ENCODE measurements around the gene CCDC9B. TPM values are rescaled to one million over a fixed set of nuclear protein-coding genes. Genes with fewer than 3 reads are reported as not detected.

Gene CCDC9B
- total RNA-seq, 1 donor from 2014 or later, result 0.41 TPM

DNA sequence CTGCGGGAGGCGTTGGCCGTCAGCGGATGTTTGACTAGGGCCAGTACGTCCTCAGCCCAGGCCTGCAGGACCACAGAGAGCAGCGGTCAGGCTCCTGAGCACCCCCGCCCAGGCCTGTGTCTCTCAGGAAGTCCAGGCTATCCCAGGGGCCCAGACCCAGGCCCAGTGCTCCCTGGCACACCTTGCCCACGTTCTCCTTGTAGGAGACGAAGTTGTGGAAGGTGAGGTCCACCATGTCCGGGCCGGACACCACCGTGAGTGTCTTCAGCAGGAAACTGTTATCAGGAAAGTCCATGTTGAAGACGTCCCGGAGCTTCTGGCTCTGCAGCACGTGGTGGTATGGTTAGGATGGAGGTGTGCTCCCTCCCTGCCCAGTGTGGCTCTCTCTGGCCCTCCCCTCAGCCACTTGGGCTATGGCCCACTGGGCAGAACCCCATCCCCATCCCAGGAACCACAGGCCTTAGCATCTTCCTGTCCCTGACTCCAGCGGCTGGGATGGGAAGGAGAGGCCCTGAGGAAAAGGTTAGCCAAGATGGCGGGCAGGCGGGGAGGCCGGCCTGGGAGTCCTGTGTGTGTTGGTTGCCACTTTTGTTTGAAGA is 38.4 kb downstream of the CCDC9B start:
- H3K9me3 Mint-ChIP-seq, result peaks cover 6% of the 10 kb centered on the region
- no peak overlapping the region for H3K4me3 Mint-ChIP-seq (ENCODE audit: low read depth)
- H3K36me3 Mint-ChIP-seq (ENCODE audit: low read depth), result peaks cover 56% of the 10 kb centered on the region
- no peak overlapping the region for H3K27ac Mint-ChIP-seq
- DNase-seq (ENCODE audit: low spot score), result no peak
- intact Hi-C loops (cut with micrococcal nuclease), result loop anchor here (10.0 kb wide), 1 partner anchor 678 kb away; no protein-coding TSS in a partner anchor
- H3K4me1 Mint-ChIP-seq (ENCODE audit: low read depth), result peaks cover 17% of the 10 kb centered on the region
- H3K27me3 Mint-ChIP-seq (ENCODE audit: low read depth), result no peaks in the 10 kb centered on the region

- Mint-ChIP-seq H3K4me3 (ENCODE audit: low read depth) (no peak overlapping the region), H3K36me3 (ENCODE audit: low read depth) (peaks cover 56% of the 10 kb centered on the region), H3K27me3 (ENCODE audit: low read depth) (no peaks in the 10 kb centered on the region), H3K27ac (no peak overlapping the region), H3K9me3 (peaks cover 6% of the 10 kb centered on the region), H3K4me1 (ENCODE audit: low read depth) (peaks cover 16% of the 10 kb centered on the region)
- intact Hi-C loops (cut with micrococcal nuclease), result loop anchor here (10.0 kb wide), 1 partner anchor 677 kb away; no protein-coding TSS in a partner anchor
- no peak for DNase-seq (ENCODE audit: low spot score)
Measured at GRCh38 chr15:40301467-40302179, 39.1 kb downstream of the CCDC9B start.

- H3K27ac Mint-ChIP-seq, result no peak overlapping the region
- H3K4me1 Mint-ChIP-seq (ENCODE audit: low read depth), result peaks cover 9% of the 10 kb centered on the region
- H3K4me3 Mint-ChIP-seq (ENCODE audit: low read depth), result no peak overlapping the region
- no peak for DNase-seq (ENCODE audit: low spot score)
- H3K36me3 Mint-ChIP-seq (ENCODE audit: low read depth), result peaks cover 56% of the 10 kb centered on the region
- H3K27me3 Mint-ChIP-seq (ENCODE audit: low read depth), result no peaks in the 10 kb centered on the region
- intact Hi-C loops (cut with micrococcal nuclease), result loop anchor here (10.0 kb wide), 1 partner anchor 676 kb away; no protein-coding TSS in a partner anchor
- H3K9me3 Mint-ChIP-seq, result peaks cover 6% of the 10 kb centered on the region
Measured at GRCh38 chr15:40300771-40301170, 40.0 kb downstream of the CCDC9B start.

DNA sequence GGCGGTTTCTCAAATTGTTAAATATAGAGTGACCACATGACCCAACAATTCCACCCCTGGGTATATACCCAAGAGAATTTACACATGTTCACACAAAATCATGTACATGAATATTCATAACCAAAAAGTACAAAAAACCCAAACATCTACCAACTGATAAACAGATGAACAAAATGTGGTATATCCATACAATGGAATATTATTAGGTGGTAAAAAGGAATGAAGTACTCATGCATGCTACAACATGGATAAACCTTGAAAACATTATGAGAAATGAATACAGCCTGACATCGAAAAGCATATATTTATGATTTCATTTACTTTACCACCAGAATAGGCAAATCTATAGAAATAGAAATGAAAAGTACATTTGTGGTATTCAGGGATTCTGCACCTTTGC is 40.4 kb downstream of the CCDC9B start:
- Mint-ChIP-seq H3K4me3 (ENCODE audit: low read depth) (no peak overlapping the region), H3K27me3 (ENCODE audit: low read depth) (no peaks in the 10 kb centered on the region), H3K27ac (no peak overlapping the region), H3K9me3 (peaks cover 6% of the 10 kb centered on the region), H3K4me1 (ENCODE audit: low read depth) (peaks cover 8% of the 10 kb centered on the region), H3K36me3 (ENCODE audit: low read depth) (peaks cover 59% of the 10 kb centered on the region)
- DNase-seq (ENCODE audit: low spot score), result no peak
- intact Hi-C loops (cut with micrococcal nuclease), result loop anchor here (10.0 kb wide), 1 partner anchor 676 kb away; no protein-coding TSS in a partner anchor

DNA sequence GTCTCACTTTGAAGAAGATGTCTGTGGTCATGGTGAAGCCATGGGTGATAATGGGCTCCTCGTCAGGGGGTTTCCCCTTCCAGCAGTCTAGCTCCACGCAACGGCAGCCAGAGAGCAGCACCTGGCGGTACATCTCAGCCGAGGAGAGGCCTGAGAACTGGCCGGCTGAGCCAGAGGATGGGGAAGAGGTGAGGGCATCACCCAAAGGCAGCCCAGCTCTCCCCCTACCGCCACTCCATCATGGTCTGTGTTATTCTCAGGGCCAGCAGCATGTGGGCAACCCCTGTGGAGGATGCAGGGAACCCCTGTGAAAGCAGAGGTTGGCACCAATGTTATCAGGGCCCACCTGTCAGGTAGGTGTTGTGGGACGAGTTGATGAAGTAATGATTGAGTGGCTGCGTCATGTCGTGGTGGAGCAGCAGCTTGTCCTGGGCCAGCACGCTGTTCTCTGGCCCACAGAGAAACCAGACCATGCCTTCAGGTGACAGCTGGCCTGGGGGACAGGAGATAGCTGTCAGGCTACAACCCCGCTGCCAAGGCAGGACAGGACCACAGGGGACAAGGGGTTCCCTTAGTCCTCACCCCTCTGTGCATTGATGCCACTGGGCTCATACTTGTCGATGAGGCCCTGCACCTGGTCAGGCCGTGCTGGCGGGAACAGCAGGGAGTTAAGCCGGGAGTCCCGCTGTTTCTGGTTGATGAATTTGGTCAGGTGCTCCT is 42.4 kb downstream of the CCDC9B start:
- Mint-ChIP-seq H3K27ac (no peak overlapping the region), H3K4me1 (ENCODE audit: low read depth) (no peaks in the 10 kb centered on the region), H3K4me3 (ENCODE audit: low read depth) (no peak overlapping the region), H3K27me3 (ENCODE audit: low read depth) (no peaks in the 10 kb centered on the region), H3K36me3 (ENCODE audit: low read depth) (peaks cover 61% of the 10 kb centered on the region), H3K9me3 (peaks cover 6% of the 10 kb centered on the region)
- intact Hi-C loops (cut with micrococcal nuclease), result no loop called here
- no peak for DNase-seq (ENCODE audit: low spot score)

- Mint-ChIP-seq H3K27me3 (ENCODE audit: low read depth) (no peaks in the 10 kb centered on the region), H3K27ac (no peak overlapping the region), H3K36me3 (ENCODE audit: low read depth) (peaks cover 55% of the 10 kb centered on the region), H3K9me3 (peaks cover 6% of the 10 kb centered on the region), H3K4me3 (ENCODE audit: low read depth) (no peak overlapping the region), H3K4me1 (ENCODE audit: low read depth) (no peaks in the 10 kb centered on the region)
- intact Hi-C loops (cut with micrococcal nuclease), result no loop called here
- no peak for DNase-seq (ENCODE audit: low spot score)
Measured at GRCh38 chr15:40297356-40297755, 43.4 kb downstream of the CCDC9B start.

- Mint-ChIP-seq H3K9me3 (peaks cover 6% of the 10 kb centered on the region), H3K4me3 (ENCODE audit: low read depth) (no peak overlapping the region), H3K36me3 (ENCODE audit: low read depth) (peaks cover 50% of the 10 kb centered on the region), H3K27ac (no peak overlapping the region), H3K4me1 (ENCODE audit: low read depth) (no peaks in the 10 kb centered on the region), H3K27me3 (ENCODE audit: low read depth) (no peaks in the 10 kb centered on the region)
- intact Hi-C loops (cut with micrococcal nuclease), result no loop called here
- DNase-seq (ENCODE audit: low spot score), result no peak
Measured at GRCh38 chr15:40296561-40297230, 44.0 kb downstream of the CCDC9B start.

- Mint-ChIP-seq H3K27ac (no peak overlapping the region), H3K36me3 (ENCODE audit: low read depth) (peaks cover 45% of the 10 kb centered on the region), H3K4me3 (ENCODE audit: low read depth) (no peak overlapping the region), H3K4me1 (ENCODE audit: low read depth) (no peaks in the 10 kb centered on the region), H3K9me3 (peaks cover 6% of the 10 kb centered on the region), H3K27me3 (ENCODE audit: low read depth) (no peaks in the 10 kb centered on the region)
- no peak for DNase-seq (ENCODE audit: low spot score)
- intact Hi-C loops (cut with micrococcal nuclease), result no loop called here
Measured at GRCh38 chr15:40295877-40296560, 44.7 kb downstream of the CCDC9B start.

GRCh38 chr15:40295297-40295696 is 45.4 kb downstream of the CCDC9B start:
- no peak for DNase-seq (ENCODE audit: low spot score)
- H3K27ac Mint-ChIP-seq, result no peak overlapping the region
- no peak overlapping the region for H3K4me3 Mint-ChIP-seq (ENCODE audit: low read depth)
- H3K27me3 Mint-ChIP-seq (ENCODE audit: low read depth), result no peaks in the 10 kb centered on the region
- intact Hi-C loops (cut with micrococcal nuclease), result no loop called here
- H3K4me1 Mint-ChIP-seq (ENCODE audit: low read depth), result no peaks in the 10 kb centered on the region
- peaks cover 41% of the 10 kb centered on the region for H3K36me3 Mint-ChIP-seq (ENCODE audit: low read depth)
- H3K9me3 Mint-ChIP-seq, result peaks cover 3% of the 10 kb centered on the region

GRCh38 chr15:40293905-40294895 is 46.5 kb downstream of the CCDC9B start:
- H3K27me3 Mint-ChIP-seq (ENCODE audit: low read depth), result no peaks in the 10 kb centered on the region
- intact Hi-C loops (cut with micrococcal nuclease), result no loop called here
- no peak overlapping the region for H3K27ac Mint-ChIP-seq
- no peaks in the 10 kb centered on the region for H3K4me1 Mint-ChIP-seq (ENCODE audit: low read depth)
- peaks cover 36% of the 10 kb centered on the region for H3K36me3 Mint-ChIP-seq (ENCODE audit: low read depth)
- no peak overlapping the region for H3K4me3 Mint-ChIP-seq (ENCODE audit: low read depth)
- peaks cover under 1% of the 10 kb centered on the region for H3K9me3 Mint-ChIP-seq
- no peak for DNase-seq (ENCODE audit: low spot score)

- Mint-ChIP-seq H3K9me3 (no peaks in the 10 kb centered on the region), H3K36me3 (ENCODE audit: low read depth) (peaks cover 29% of the 10 kb centered on the region), H3K4me1 (ENCODE audit: low read depth) (no peaks in the 10 kb centered on the region), H3K27ac (no peak overlapping the region), H3K4me3 (ENCODE audit: low read depth) (no peak overlapping the region), H3K27me3 (ENCODE audit: low read depth) (no peaks in the 10 kb centered on the region)
- DNase-seq (ENCODE audit: low spot score), result no peak
- intact Hi-C loops (cut with micrococcal nuclease), result no loop called here
Measured at GRCh38 chr15:40293006-40293405, 47.7 kb downstream of the CCDC9B start.

Data from activated T-helper 2 cell treated with anti-CD3 and anti-CD28 coated beads, Interferon-gamma antibody, Interleukin-2, Interleukin-4, amounts not matched to agents 10 μg/mL and 5 μg/mL and 100 μg/mL, durations not matched to agents 14 hours and 24 hours and 36 hours (primary cell).